Measurements from ENCODE around the gene USF2.

Gene USF2

DNA sequence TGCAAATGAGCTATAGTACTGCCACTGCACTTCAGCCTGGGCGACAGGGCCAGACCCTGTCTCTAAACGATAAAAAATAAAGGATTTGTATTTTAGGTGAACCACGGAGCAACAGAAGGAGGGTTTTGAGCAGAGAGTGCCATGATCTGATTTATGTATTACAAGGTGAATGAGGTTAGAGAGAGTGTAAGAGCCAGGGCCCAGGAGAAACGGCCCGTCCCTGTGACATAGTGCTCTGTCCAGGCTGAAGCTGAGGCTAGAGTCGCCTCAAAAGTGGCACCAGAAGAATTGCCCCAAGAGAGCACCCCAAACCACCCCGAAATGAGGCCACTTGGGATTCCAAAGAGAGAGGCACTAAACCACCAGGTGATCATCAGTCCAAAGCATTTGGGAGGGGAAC is 40.1 kb downstream of the USF2 start:
- TF ChIP-seq, protein P1, sequence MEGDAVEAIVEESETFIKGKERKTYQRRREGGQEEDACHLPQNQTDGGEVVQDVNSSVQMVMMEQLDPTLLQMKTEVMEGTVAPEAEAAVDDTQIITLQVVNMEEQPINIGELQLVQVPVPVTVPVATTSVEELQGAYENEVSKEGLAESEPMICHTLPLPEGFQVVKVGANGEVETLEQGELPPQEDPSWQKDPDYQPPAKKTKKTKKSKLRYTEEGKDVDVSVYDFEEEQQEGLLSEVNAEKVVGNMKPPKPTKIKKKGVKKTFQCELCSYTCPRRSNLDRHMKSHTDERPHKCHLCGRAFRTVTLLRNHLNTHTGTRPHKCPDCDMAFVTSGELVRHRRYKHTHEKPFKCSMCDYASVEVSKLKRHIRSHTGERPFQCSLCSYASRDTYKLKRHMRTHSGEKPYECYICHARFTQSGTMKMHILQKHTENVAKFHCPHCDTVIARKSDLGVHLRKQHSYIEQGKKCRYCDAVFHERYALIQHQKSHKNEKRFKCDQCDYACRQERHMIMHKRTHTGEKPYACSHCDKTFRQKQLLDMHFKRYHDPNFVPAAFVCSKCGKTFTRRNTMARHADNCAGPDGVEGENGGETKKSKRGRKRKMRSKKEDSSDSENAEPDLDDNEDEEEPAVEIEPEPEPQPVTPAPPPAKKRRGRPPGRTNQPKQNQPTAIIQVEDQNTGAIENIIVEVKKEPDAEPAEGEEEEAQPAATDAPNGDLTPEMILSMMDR (IDR thresholded peaks at IDR 0.05; ENCODE audit: low read depth, low read length): no peak
- no peak for DNase-seq (ENCODE audit: extremely low read depth, low read depth)

- no peak for DNase-seq (ENCODE audit: extremely low read depth, low read depth)
- TF ChIP-seq, protein P1 (IDR thresholded peaks at IDR 0.05; ENCODE audit: low read depth, low read length): no peak
Observed at GRCh38 chr19:35309481-35310279, 40.9 kb downstream of the USF2 start.

GRCh38 chr19:35310331-35310730 is 41.6 kb downstream of the USF2 start:
- TF ChIP-seq, protein P1 (IDR thresholded peaks at IDR 0.05; ENCODE audit: low read depth, low read length): no peak
- no peak for DNase-seq (ENCODE audit: extremely low read depth, low read depth)

DNA sequence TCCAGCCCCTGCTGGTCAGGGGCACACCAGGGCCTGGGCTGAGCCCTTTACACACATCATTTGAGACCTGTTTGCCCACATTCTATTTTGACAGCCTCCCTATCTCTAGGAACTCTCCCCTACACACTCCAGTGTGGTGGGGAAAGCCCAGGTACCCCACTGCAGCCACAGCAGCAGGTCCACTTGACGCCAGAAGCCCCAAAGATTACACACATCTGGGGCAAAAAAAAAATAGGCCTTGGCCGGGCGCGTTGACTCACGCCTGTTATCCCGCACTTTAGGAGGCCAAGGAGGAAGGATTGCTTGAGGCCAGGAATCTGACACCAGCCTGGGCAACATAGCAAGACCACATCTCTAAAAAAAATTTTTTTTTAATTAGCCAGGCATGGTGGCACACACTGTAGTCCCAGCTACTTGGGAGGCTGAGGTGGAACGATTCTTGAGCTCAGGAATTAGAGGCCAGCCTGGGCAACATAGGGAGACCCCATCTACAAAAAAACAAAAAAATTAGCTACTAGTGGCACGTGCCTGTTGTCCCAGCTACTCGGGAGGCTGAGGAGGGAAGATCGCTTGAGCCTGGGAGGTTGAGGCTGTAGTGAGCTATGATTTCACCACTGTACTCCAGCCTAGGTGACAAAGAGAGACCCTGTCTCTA is 42.2 kb downstream of the USF2 start:
- TF ChIP-seq, protein P1 (IDR thresholded peaks at IDR 0.05; ENCODE audit: low read depth, low read length): no peak
- no peak for DNase-seq (ENCODE audit: extremely low read depth, low read depth)

DNA sequence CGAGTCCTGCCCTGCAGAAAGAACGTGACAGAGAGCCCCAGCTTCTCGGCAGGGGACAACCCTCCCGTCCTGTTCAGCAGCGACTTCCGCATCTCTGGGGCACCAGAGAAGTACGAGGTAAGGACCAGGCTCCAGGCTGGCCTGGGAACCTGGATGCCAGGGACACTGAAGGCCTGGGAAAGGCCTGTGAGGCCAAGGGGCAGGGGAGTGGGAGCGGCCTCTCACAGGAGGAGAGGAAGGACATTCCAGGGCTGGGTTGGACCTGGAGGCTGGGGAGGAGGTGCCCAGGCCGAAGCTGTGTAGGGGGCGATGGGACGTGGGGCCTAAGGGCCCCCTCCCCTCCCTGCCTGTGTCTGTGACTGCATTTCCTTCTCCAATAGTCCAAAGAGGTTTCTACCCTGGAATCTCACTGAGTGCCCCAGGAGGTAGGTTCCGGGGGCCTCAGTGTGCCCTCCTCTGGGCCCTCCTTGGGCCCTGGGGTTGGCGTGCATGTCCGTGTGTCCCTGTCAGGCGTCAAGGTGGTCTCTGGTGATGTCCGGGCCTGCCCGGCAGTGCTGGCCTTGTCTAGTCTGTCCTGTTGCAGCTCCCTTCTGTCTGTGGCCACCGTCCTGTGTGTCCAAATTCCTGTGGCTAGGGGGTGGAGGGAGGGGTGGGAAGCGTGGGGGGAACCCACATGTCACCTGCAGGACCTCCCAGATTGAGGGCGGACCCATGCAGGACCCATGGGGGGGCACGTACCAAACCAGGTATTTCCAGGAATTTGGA is 43.3 kb downstream of the USF2 start:
- no peak for DNase-seq (ENCODE audit: extremely low read depth, low read depth)
- TF ChIP-seq, protein P1 (IDR thresholded peaks at IDR 0.05; ENCODE audit: low read depth, low read length): no peak

DNA sequence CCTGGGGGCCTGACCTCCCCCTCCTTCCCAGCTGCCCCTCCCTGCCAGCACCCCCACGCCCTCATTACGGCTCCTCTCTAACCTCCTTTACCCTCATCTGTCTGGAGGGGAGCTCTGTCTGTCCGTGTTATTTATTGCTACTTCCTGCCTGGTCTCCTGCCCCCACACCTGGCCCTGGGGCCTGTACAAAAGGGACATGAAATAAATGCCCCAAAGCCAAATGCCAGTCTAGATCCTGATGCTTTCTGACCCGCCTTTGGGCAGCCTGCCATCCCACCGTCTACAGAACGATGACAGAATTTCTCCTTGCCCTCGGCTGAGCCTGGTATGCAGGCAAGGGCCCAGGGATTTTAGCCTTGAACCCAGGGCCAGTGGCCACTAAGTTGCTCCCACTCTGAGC is 44.8 kb downstream of the USF2 start:
- TF ChIP-seq, protein P1 (IDR thresholded peaks at IDR 0.05; ENCODE audit: low read depth, low read length): no peak
- no peak for DNase-seq (ENCODE audit: extremely low read depth, low read depth)

DNA sequence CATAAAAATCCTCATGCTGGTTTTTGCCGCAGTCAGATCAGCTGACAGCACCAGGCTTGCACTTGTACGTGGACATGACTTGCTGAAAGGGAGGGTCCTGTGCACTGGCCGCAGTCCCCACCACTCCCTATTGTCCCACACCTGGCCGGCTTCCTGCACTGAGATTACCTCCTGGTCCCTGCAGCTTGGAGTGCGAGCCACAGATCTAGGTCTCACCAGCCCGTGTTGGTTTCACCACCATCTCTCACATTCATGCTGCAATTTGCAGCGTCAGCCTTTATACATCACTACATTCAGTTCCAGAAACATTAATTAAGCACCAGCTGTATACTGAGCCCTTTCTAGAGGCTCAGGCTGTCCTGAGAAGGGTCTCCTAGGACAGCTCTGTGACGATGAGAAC is 45.3 kb downstream of the USF2 start:
- TF ChIP-seq, protein P1 (IDR thresholded peaks at IDR 0.05; ENCODE audit: low read depth, low read length): no peak

More for the DNA sequence above, 45.3 kb downstream of the USF2 start:
- DNase-seq (ENCODE audit: extremely low read depth, low read depth): no peak
